NCI-H774 (cell line): ENCODE results near the gene ISLR2.

Experiments used
- DNase-seq: peaks from one replicate; lab custom pipeline; 2025; lab: John Stamatoyannopoulos, UW

The ISLR2 gene

GRCh38 chr15:74176262-74177214 is 46.2 kb downstream of the ISLR2 start:
- no peak for DNase-seq

- DNase-seq, result no peak
Measured at GRCh38 chr15:74178326-74179100, 48.1 kb downstream of the ISLR2 start.

- no peak for DNase-seq
Measured at GRCh38 chr15:74179101-74179841, 48.9 kb downstream of the ISLR2 start.

- no peak for DNase-seq
Measured at GRCh38 chr15:74179983-74180880, 49.8 kb downstream of the ISLR2 start.

- no peak for DNase-seq
Measured at GRCh38 chr15:74180881-74181602, 50.7 kb downstream of the ISLR2 start.

- no peak for DNase-seq
Measured at GRCh38 chr15:74182131-74182530, 51.7 kb downstream of the ISLR2 start.

GRCh38 chr15:74184582-74185091 is 54.3 kb downstream of the ISLR2 start:
- DNase-seq, result no peak

GRCh38 chr15:74185710-74186348 is 55.4 kb downstream of the ISLR2 start:
- DNase-seq, result no peak
